DND-41 (cell line): ENCODE measurements around the gene GRIK3.

Experiments
- CTCF ChIP-seq: IDR thresholded peaks from 2 replicates; pipeline ENCODE4 v1.5.1; 2012; ENCODE audit warnings: borderline replicate concordance, low read length, moderate library complexity, mild to moderate bottlenecking; ENCODE audit not compliant: poor library complexity, severe bottlenecking; ENCODE audit errors: extremely low read depth
- EZH2 ChIP-seq: IDR thresholded peaks from 3 replicates; pipeline ENCODE4 v1.6.1; 2012; ENCODE audit warnings: borderline replicate concordance, low read depth, mild to moderate bottlenecking, moderate library complexity, low read length, inconsistent platforms; ENCODE audit not compliant: severe bottlenecking

GRCh38 chr1:36884801-36885200 is 149.5 kb downstream of the GRIK3 start:
- no peak for TF ChIP-seq CTCF
- no peak for TF ChIP-seq EZH2
